HepG2 (cell line): ENCODE measurements around the gene AGBL3. TPM values are rescaled to one million over a fixed set of nuclear protein-coding genes. Genes with fewer than 3 reads are reported as not detected.

ENCODE experiments used
- ATAC-seq: fragments of 200-7000 bp; cut with Tn5 transposase; 3 replicates; pipeline ENCODE4 v1.9.1; 2020; ENCODE audit warnings: mild to moderate bottlenecking, moderate library complexity
- BruUV-seq: library from RNA; stranded (reverse); fragments of 400-500 nt; replicated peaks from 2 replicates; lab custom pipeline; 2021; lab: Mats Ljungman, UMichigan
- CTCF ChIA-PET: fragments of 300-600 bp; formaldehyde crosslinking; extraction: SDS; loops from one replicate; lab custom pipeline; 2021; ENCODE audit warnings: low total read pairs, inconsistent platforms, low intra/inter-chr PET ratio; lab: Yijun Ruan, JAX
- POLR2A ChIA-PET: fragments of 350-600 bp; sonication (Branson Sonifier 250); formaldehyde crosslinking; loops from one replicate; lab custom pipeline; 2020; ENCODE audit warnings: antibody characterized with exemption, inconsistent platforms; lab: Yijun Ruan, JAX
- DNase-seq: peaks from one replicate; pipeline ENCODE4 v3.0.0-alpha.2; 2015; ENCODE audit warnings: low spot score
- FAIRE-seq: peaks from 3 replicates; lab custom pipeline; 2011; peaks lifted over from hg19 to GRCh38; lab: Jason Lieb, UNC
- H2AFZ ChIP-seq: one replicate; pipeline ENCODE4 v1.6.1; 2011; ENCODE audit warnings: low read length, inconsistent platforms
- H3K27ac ChIP-seq: fragments of 300-600 bp; 3 replicates; pipeline ENCODE4 v1.8.0; 2011; ENCODE audit warnings: mixed run types, mild to moderate bottlenecking, mixed read lengths, low read length, inconsistent platforms; ENCODE audit not compliant: insufficient read depth; ENCODE audit errors: extremely low read length
- H3K27me3 ChIP-seq, 2 experiments: fragments of 200-600 bp in 1 of 2; 2 replicates in 1 of 2; 3 replicates in 1 of 2; pipeline versions ENCODE4 v1.6.0 to v1.8.0; 2011; ENCODE audit warnings: low read length in 2 of 2, mild to moderate bottlenecking in 2 of 2, moderate library complexity in 2 of 2, inconsistent platforms in 1 of 2; ENCODE audit not compliant: insufficient read depth in 2 of 2, control insufficient read depth in 1 of 2
- H3K36me3 ChIP-seq, 2 experiments: fragments of 200-600 bp in 1 of 2; replicated peaks in 1 of 2; 2 replicates in 1 of 2; 3 replicates in 1 of 2; pipeline versions ENCODE4 v1.5.1 to v1.8.0; 2011; ENCODE audit warnings: low read length in 2 of 2, inconsistent platforms in 1 of 2; ENCODE audit not compliant: insufficient read depth in 2 of 2, control insufficient read depth in 1 of 2
- H3K4me1 ChIP-seq: 2 replicates; pipeline ENCODE4 v1.5.1; 2012; ENCODE audit warnings: low read length, inconsistent platforms; ENCODE audit not compliant: insufficient read depth
- H3K4me2 ChIP-seq: 2 replicates; pipeline ENCODE4 v1.6.0; 2011; ENCODE audit warnings: low read depth, low read length, inconsistent platforms
- H3K4me3 ChIP-seq, 3 experiments: fragments of 200-600 bp in 1 of 3; sonication (generic), shearing (Covaris generic) in 1 of 3; replicated peaks in 1 of 3; 2 replicates each; pipeline ENCODE4 v1.5.1; 2011 to 2016; ENCODE audit warnings: low read length in 3 of 3, inconsistent platforms in 2 of 3, low read depth in 2 of 3, mild to moderate bottlenecking in 2 of 3, control low read depth in 1 of 3, mixed read lengths in 1 of 3; ENCODE audit not compliant: insufficient read depth in 1 of 3
- H3K79me2 ChIP-seq: one replicate; pipeline ENCODE4 v1.6.1; 2011; ENCODE audit warnings: low read length, inconsistent platforms; ENCODE audit not compliant: insufficient read depth
- H3K9ac ChIP-seq: 2 replicates; pipeline ENCODE4 v1.6.0; 2011; ENCODE audit warnings: mild to moderate bottlenecking, low read depth, low read length, inconsistent platforms; ENCODE audit not compliant: insufficient read depth
- H3K9me3 ChIP-seq: 2 replicates; pipeline ENCODE4 v1.5.1; 2012; ENCODE audit warnings: mild to moderate bottlenecking, low read length
- H4K20me1 ChIP-seq: 2 replicates; pipeline ENCODE4 v1.6.0; 2011; ENCODE audit warnings: inconsistent platforms, mild to moderate bottlenecking, low read length, moderate library complexity; ENCODE audit not compliant: insufficient read depth
- ETV6 ChIP-seq: sonication (generic); formaldehyde crosslinking; conservative IDR thresholded peaks from 2 replicates; pipeline ENCODE4 v1.4.0; 2020; ENCODE audit warnings: missing genetic modification reagents
- MAFF ChIP-seq: IDR thresholded peaks from 2 replicates; pipeline ENCODE4 v1.6.1; 2011; ENCODE audit warnings: low read depth, low read length, improper control_type of control experiment
- MAFK ChIP-seq, 2 experiments: IDR thresholded peaks in 1 of 2; conservative IDR thresholded peaks in 1 of 2; 2 replicates each; pipeline ENCODE4 v1.6.1; 2011; ENCODE audit warnings: improper control_type of control experiment in 2 of 2, low read length in 2 of 2
- MED13 ChIP-seq: sonication (generic); formaldehyde crosslinking; IDR thresholded peaks from 2 replicates; pipeline ENCODE4 v1.5.0; 2020; ENCODE audit warnings: missing genetic modification reagents
- THYN1 ChIP-seq: sonication (generic); formaldehyde crosslinking; IDR thresholded peaks from 2 replicates; pipeline ENCODE4 v1.8.1; 2023; ENCODE audit warnings: low read depth, mild to moderate bottlenecking, moderate library complexity, missing genetic modification reagents, borderline replicate concordance
- ZNF687 ChIP-seq: sonication (generic); formaldehyde crosslinking; IDR thresholded peaks from 2 replicates; pipeline ENCODE4 v1.5.1; 2020; ENCODE audit warnings: mild to moderate bottlenecking, missing genetic modification reagents, moderate library complexity
- WGBS: methylation state at CpG from one replicate; pipeline ENCODE4 v1.1.6; 2017; ENCODE audit warnings: low lambda C conversion rate; 5-methylcytosine and 5-hydroxymethylcytosine counted together
- in situ Hi-C: cut with HindIII; loops from 2 replicates; pipeline ENCODE4 v1.10.0; 2017; ENCODE audit warnings: low pct_unique_long_range_greater_than_20kb; ENCODE audit not compliant: extremely low pct_ligation_motif_present
- intact Hi-C: fragments of 100-400 bp; cut with micrococcal nuclease; formaldehyde crosslinking; loops from one replicate; pipeline ENCODE4 v1.10.0; 2022; ENCODE audit not compliant: unreplicated experiment
- polyA plus RNA-seq, 8 experiments: library from polyadenylated mRNA; depleted of rRNA in 3 of 8; stranded (reverse) in 7 of 8; unstranded in 1 of 8; fragments of >200 nt; fragmentation: Illumina TruSeq in 4 of 8; extraction: Trizol in 4 of 8; gene quantifications; 2 replicates each; pipeline versions ENCODE4 v1.2.1 to v1.2.3, GENCODE V29; 2011 to 2016; ENCODE audit warnings: low read depth in 4 of 8, missing spikeins in 1 of 8, mixed read lengths in 1 of 8; ENCODE audit not compliant: insufficient read depth in 1 of 8
- total RNA-seq, 5 experiments: library from RNA; depleted of rRNA; stranded (reverse); fragments of >200 nt; fragmentation: Illumina TruSeq; extraction: Trizol; gene quantifications; 2 replicates each; pipeline ENCODE4 v1.2.3, GENCODE V29; 2016; ENCODE audit warnings: low read depth in 1 of 5

AGBL3 gene
- total and polyA plus RNA-seq, 2 of the 13 experiments (the other 11 are each of a cell fraction or from before 2014, with no cell fraction given) = 2.2 to 7.2 TPM

- H3K4me1 ChIP-seq = peaks cover 54% of the 10 kb centered on the region
- H3K79me2 ChIP-seq = peaks cover 45% of the 10 kb centered on the region
- H3K36me3 ChIP-seq = peaks cover 4 to 37% of the 10 kb centered on the region in 2 experiments; a peak in 4 of 5 replicates
- H3K4me2 ChIP-seq = 0 out of 2 replicates have a peak overlapping the region, but pooled peaks have one; percentile 16
- TF ChIP-seq MAFK (conservative IDR thresholded peaks at IDR 0.05 in 1 of 2, IDR thresholded peaks at IDR 0.05 in 1 of 2; ENCODE audit: low read length in 2 of 2) (0 out of 4 replicates have a peak, but pooled peaks have one; percentile 32 to 38), MAFF (peak; percentile 41; the same call in 1 of the 2 replicates), MED13 (CRISPR knock-in tag) (no peak)
- TF ChIP-seq, all 625 proteins: peak for 2
- Histone ChIP-seq H3K9me3 (peaks cover 20% of the 10 kb centered on the region), H3K4me3 (no peak overlapping the region), H3K9ac (no peak overlapping the region), H4K20me1 (peaks cover 6% of the 10 kb centered on the region), H3K27ac (peak overlapping the region; percentile 66), H3K27me3 (no peaks in the 10 kb centered on the region), H2AFZ (no peak overlapping the region)
- ATAC-seq (no peak), DNase-seq (no peak), FAIRE-seq (no peak)
- BruUV-seq = no TSS peak
- WGBS = 85% methylated on average over 8 of the region's 9 CpGs
- POLR2A ChIA-PET = interaction anchor here (0.7 to 2.2 kb wide), 6 partner anchors 8 to 174 kb away, joined by 3 to 9 read pairs (median 4); partner anchors contain the start of genes AGBL3, CYREN and TMEM140
- in situ Hi-C loops (no loop called here), intact Hi-C loops (no loop called here)
- CTCF ChIA-PET = no interaction called here
Measured at GRCh38 chr7:135160858-135161653, 174.7 kb downstream of the AGBL3 start.

DNA sequence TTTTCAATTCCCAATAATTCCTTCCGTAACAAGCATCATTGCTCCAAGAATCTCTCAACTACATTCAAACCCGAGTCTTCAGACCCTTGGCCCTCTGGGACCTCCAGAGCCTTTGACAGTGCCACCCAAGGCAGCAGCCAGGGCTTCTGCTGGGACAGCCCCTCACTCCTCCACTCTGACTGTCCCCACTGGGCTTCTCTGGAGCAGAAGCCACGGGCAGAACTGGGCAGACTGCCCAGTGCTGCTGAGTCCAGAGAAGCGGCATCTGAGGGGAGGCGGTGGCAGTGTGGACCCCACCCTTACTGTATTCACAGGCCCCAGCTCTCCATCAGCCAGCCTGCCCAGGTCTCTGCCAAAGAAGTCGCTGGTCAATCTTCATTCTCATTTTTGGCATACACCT is 175.4 kb downstream of the AGBL3 start:
- TF ChIP-seq ETV6 (no peak), THYN1 (CRISPR knock-in tag) (no peak), ZNF687 (CRISPR knock-in tag) (0 out of 2 replicates have a peak, but pooled peaks have one; percentile 12)
- CTCF ChIA-PET = no interaction called here
- no peaks in the 10 kb centered on the region for H3K27me3 ChIP-seq
- POLR2A ChIA-PET = no interaction called here
- peaks cover 8% of the 10 kb centered on the region for H4K20me1 ChIP-seq
- H3K36me3 ChIP-seq = peaks cover 4 to 41% of the 10 kb centered on the region in 2 experiments; a peak in 4 of 5 replicates
- H3K4me2 ChIP-seq = no peak overlapping the region
- no peak overlapping the region for H3K27ac ChIP-seq
- H3K79me2 ChIP-seq = peaks cover 39% of the 10 kb centered on the region
- FAIRE-seq (no peak), DNase-seq (no peak), ATAC-seq (no peak)
- H3K9me3 ChIP-seq = peaks cover 14% of the 10 kb centered on the region
- no peak overlapping the region for H3K4me3 ChIP-seq
- no peak overlapping the region for H2AFZ ChIP-seq
- intact Hi-C loops = no loop called here
- no TSS peak for BruUV-seq
- 96% methylated on average over 5 of the region's 6 CpGs for WGBS
- peaks cover 54% of the 10 kb centered on the region for H3K4me1 ChIP-seq
- no peak overlapping the region for H3K9ac ChIP-seq
- in situ Hi-C loops = no loop called here
